HEK293T (cell line): ENCODE results near the gene PEMT.

Experiments
- CTCF ChIA-PET: fragments of 350-600 bp; formaldehyde crosslinking; extraction: SDS; loops from one replicate; lab custom pipeline; 2021; ENCODE audit warnings: antibody characterized with exemption, inconsistent platforms; lab: Yijun Ruan, JAX
- POLR2A ChIA-PET: fragments of 350-600 bp; formaldehyde crosslinking; extraction: SDS; loops from one replicate; lab custom pipeline; 2020; ENCODE audit warnings: antibody characterized with exemption, inconsistent platforms; lab: Yijun Ruan, JAX
- DNase-seq: peaks from one replicate; pipeline ENCODE4 v3.0.0; 2012; ENCODE audit warnings: mixed read lengths; ENCODE audit errors: extremely low spot score
- ARNT ChIP-seq: fragments of 450-650 bp; IDR thresholded peaks from 2 replicates; pipeline ENCODE4 v1.6.1; 2017; ENCODE audit warnings: mild to moderate bottlenecking
- BHLHE40 ChIP-seq: fragments of 450-650 bp; IDR thresholded peaks from 2 replicates; pipeline ENCODE4 v1.6.1; 2016; ENCODE audit warnings: mild to moderate bottlenecking, moderate library complexity, borderline replicate concordance
- CTBP1 ChIP-seq: fragments of 450-650 bp; IDR thresholded peaks from 2 replicates; pipeline ENCODE4 v1.6.1; 2016; ENCODE audit warnings: borderline replicate concordance
- ELF4 ChIP-seq: fragments of 450-650 bp; IDR thresholded peaks from 2 replicates; pipeline ENCODE4 v1.6.1; 2017; ENCODE audit warnings: antibody characterized with exemption
- FOXA1 ChIP-seq: fragments of 450-650 bp; IDR thresholded peaks from 2 replicates; pipeline ENCODE4 v1.6.1; 2016; ENCODE audit warnings: mild to moderate bottlenecking
- FOXK2 ChIP-seq: fragments of 450-650 bp; IDR thresholded peaks from 2 replicates; pipeline ENCODE4 v1.6.1; 2016; ENCODE audit warnings: mild to moderate bottlenecking
- FOXM1 ChIP-seq: fragments of 450-650 bp; IDR thresholded peaks from 2 replicates; pipeline ENCODE4 v1.6.1; 2017; ENCODE audit warnings: mild to moderate bottlenecking, borderline replicate concordance
- HDGF ChIP-seq: fragments of 450-650 bp; IDR thresholded peaks from 2 replicates; pipeline ENCODE4 v1.6.1; 2017; ENCODE audit warnings: antibody characterized with exemption, borderline replicate concordance
- L3MBTL2 ChIP-seq: fragments of 450-650 bp; conservative IDR thresholded peaks from 2 replicates; pipeline ENCODE4 v1.6.1; 2016; ENCODE audit warnings: mild to moderate bottlenecking
- LEF1 ChIP-seq: fragments of 450-650 bp; IDR thresholded peaks from 2 replicates; pipeline ENCODE4 v1.6.1; 2017; ENCODE audit warnings: mild to moderate bottlenecking, borderline replicate concordance
- NFRKB ChIP-seq: fragments of 450-650 bp; IDR thresholded peaks from 2 replicates; pipeline ENCODE4 v1.6.1; 2016; ENCODE audit warnings: mild to moderate bottlenecking, moderate library complexity
- PKNOX1 ChIP-seq: fragments of 450-650 bp; IDR thresholded peaks from 2 replicates; pipeline ENCODE4 v1.6.1; 2016
- SP1 ChIP-seq: fragments of 450-650 bp; IDR thresholded peaks from 2 replicates; pipeline ENCODE4 v1.6.1; 2017
- SUZ12 ChIP-seq: fragments of 450-650 bp; IDR thresholded peaks from 2 replicates; pipeline ENCODE4 v1.6.1; 2016; ENCODE audit warnings: mild to moderate bottlenecking
- TARDBP ChIP-seq: fragments of 450-650 bp; IDR thresholded peaks from 2 replicates; pipeline ENCODE4 v1.6.1; 2016
- ZNF384 ChIP-seq: fragments of 450-650 bp; IDR thresholded peaks from 2 replicates; pipeline ENCODE4 v1.6.1; 2016

PEMT gene

GRCh38 chr17:17555906-17556305 lies 35.6 kb downstream of the PEMT start:
- CTCF ChIA-PET = no interaction called here
- TF ChIP-seq FOXA1 (no peak), HDGF (no peak), PKNOX1 (no peak), FOXK2 (no peak), SUZ12 (no peak), L3MBTL2 (no peak), LEF1 (no peak), ZNF384 (no peak), ELF4 (no peak), CTBP1 (no peak), TARDBP (no peak)
- POLR2A ChIA-PET = no interaction called here
- DNase-seq = no peak

- POLR2A ChIA-PET = no interaction called here
- CTCF ChIA-PET = no interaction called here
- no peak for DNase-seq
- TF ChIP-seq L3MBTL2 = no peak
- TF ChIP-seq NFRKB = no peak
- no peak for TF ChIP-seq ZNF384
- TF ChIP-seq FOXK2 = no peak
- no peak for TF ChIP-seq ELF4
- TF ChIP-seq LEF1 = no peak
Measured at GRCh38 chr17:17555151-17555550, 36.4 kb downstream of the PEMT start.

- ChIA-PET POLR2A (no interaction called here), CTCF (no interaction called here)
- DNase-seq = no peak
- no peak for TF ChIP-seq PKNOX1
- TF ChIP-seq FOXM1 = no peak
- TF ChIP-seq NFRKB = no peak
- no peak for TF ChIP-seq ELF4
- TF ChIP-seq CTBP1 = no peak
- TF ChIP-seq LEF1 = no peak
- TF ChIP-seq FOXA1 = no peak
- TF ChIP-seq FOXK2 = no peak
- no peak for TF ChIP-seq L3MBTL2
- no peak for TF ChIP-seq HDGF
- TF ChIP-seq SP1 = no peak
- TF ChIP-seq SUZ12 = no peak
- TF ChIP-seq ARNT = no peak
- no peak for TF ChIP-seq BHLHE40
Measured at GRCh38 chr17:17554266-17554665, 37.2 kb downstream of the PEMT start.

- TF ChIP-seq BHLHE40 (no peak), ARNT (no peak)
- POLR2A ChIA-PET = no interaction called here
- CTCF ChIA-PET = no interaction called here
- no peak for DNase-seq
Measured at GRCh38 chr17:17553217-17554195, 38.0 kb downstream of the PEMT start.

GRCh38 chr17:17552351-17553216 lies 38.9 kb downstream of the PEMT start:
- ChIA-PET CTCF (interaction anchor here (0.7 kb wide), 1 partner anchor 13 kb away, joined by 3 read pairs; no protein-coding TSS in a partner anchor), POLR2A (no interaction called here)
- DNase-seq = no peak
- no peak for TF ChIP-seq NFRKB
- no peak for TF ChIP-seq HDGF
- TF ChIP-seq L3MBTL2 = no peak
- no peak for TF ChIP-seq TARDBP
- TF ChIP-seq SUZ12 = no peak
- TF ChIP-seq FOXK2 = no peak
- no peak for TF ChIP-seq FOXM1
- TF ChIP-seq ARNT = no peak
- TF ChIP-seq SP1 = no peak
- no peak for TF ChIP-seq PKNOX1
- no peak for TF ChIP-seq CTBP1
- TF ChIP-seq ELF4 = no peak
- no peak for TF ChIP-seq ZNF384
- no peak for TF ChIP-seq FOXA1
- TF ChIP-seq LEF1 = no peak
- TF ChIP-seq BHLHE40 = no peak

- POLR2A ChIA-PET = no interaction called here
Measured at GRCh38 chr17:17551361-17551760, 40.1 kb downstream of the PEMT start.

More at GRCh38 chr17:17551361-17551760, 40.1 kb downstream of the PEMT start:
- no peak for TF ChIP-seq SUZ12
- no peak for TF ChIP-seq TARDBP
- TF ChIP-seq L3MBTL2 = no peak
- TF ChIP-seq PKNOX1 = no peak
- TF ChIP-seq NFRKB = no peak
- TF ChIP-seq FOXA1 = no peak
- no peak for TF ChIP-seq BHLHE40
- no peak for TF ChIP-seq FOXK2
- no peak for TF ChIP-seq HDGF
- no peak for TF ChIP-seq ARNT
- TF ChIP-seq CTBP1 = no peak
- no peak for TF ChIP-seq SP1
- TF ChIP-seq ZNF384 = no peak
- no peak for TF ChIP-seq ELF4
- no peak for TF ChIP-seq LEF1
- no peak for TF ChIP-seq FOXM1
- CTCF ChIA-PET = interaction anchor here (0.7 kb wide), 1 partner anchor 11 kb away, joined by 3 read pairs; no protein-coding TSS in a partner anchor
- DNase-seq = peak; percentile 59
